GM21737 (cell line): ENCODE measurements around the gene PEX11B.

ENCODE experiments used
- ATAC-seq: cut with Tn5 transposase; IDR thresholded peaks from one replicate; pipeline ENCODE4 v1.9.1; 2021; ENCODE audit warnings: mild to moderate bottlenecking, moderate library complexity; ENCODE audit not compliant: unreplicated experiment

Gene PEX11B, protein sequence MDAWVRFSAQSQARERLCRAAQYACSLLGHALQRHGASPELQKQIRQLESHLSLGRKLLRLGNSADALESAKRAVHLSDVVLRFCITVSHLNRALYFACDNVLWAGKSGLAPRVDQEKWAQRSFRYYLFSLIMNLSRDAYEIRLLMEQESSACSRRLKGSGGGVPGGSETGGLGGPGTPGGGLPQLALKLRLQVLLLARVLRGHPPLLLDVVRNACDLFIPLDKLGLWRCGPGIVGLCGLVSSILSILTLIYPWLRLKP

DNA sequence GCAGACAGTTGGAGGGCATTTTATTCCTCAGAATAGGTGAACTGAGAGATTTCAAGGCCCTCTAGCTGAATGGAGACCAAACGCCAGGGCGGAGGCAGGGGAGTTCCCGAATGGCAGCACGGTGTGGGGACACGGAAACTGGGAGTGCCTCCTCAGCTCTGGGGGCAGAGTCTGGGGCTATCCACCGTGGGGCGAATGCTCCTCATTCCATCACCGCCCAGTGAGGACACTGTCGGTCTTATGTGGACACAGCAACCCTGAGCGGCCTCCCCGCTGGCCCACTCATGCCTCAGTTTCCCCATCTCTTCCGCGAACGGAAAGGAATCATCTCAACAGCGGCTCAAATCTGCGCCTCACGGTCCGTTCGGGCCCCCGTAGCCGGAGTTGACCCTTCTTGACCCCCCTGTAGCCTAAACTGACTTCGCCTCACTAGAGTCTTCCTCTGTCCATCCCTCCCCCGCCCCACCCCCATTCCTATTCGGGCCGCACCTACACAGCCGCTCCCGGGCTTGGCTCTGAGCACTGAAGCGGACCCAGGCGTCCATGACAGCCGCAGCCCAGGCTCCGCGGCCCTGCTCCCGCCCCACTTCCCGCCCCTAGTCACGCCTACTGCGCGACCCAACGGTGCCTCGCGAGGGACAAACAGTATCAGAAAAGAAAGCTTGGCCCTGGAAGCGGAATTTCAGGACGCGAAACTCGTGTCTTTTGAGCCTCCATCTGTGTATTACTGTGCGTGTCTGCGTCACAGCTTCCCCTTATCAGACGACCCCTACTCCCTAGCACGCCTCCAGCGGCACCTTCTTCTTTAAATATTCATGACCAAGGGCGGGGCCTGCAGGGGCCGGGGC, at the start of gene PEX11B:
Gene PEX11B, minus strand, starts transcription at position 574 of the 848 bp plus-strand sequence. Its CDS starts 29 bp downstream, at position 545.
- peak; percentile 75 for ATAC-seq

DNA sequence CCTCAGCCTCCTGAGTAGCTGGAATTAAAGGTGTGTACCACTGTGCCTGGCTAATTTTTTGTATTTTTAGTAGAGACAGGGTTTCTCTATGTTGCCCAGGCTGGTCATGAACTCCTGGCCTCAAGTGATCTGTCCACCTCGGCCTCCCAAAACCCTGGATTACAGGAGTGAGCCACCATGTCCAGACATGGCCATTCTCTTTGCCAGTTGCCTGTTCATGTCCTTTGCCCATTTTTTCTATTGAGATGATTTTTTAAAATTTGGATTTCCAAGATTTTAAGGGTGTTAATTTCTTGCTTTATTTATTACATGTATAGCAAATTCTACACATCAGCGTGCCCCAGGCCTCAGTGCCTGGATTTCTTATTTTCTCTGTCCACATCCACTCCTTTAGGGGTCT, 48.8 kb upstream of the PEX11B start:
- ATAC-seq, result no peak

DNA sequence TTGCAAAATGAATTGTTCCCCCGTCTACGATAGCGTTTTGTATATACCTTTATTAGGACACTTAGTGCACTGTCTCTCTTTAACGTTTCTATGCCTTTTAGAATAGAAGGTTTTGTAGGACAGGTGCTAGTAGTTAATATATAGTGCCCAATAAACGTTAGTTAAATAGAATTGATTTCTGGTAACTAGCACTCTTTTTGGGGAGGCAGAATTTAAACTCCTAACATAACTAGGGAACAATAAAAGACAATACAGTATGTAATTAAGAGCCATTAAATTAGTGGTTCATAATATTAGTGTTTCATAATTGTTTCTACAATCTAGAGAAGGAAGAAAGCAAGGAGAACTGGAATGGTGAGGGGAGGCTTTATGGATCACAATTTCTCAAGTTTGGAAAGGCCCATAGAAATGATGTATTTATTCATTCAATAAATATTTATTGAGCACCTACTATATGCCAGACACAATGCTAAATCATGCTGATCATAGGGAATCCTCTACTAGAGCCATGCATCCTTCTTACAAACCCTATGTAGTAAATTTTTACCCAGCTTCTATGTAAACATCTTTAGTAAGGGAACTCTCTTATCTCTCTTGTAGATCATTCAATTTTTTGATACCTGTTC, 46.7 kb upstream of the PEX11B start:
- no peak for ATAC-seq

DNA sequence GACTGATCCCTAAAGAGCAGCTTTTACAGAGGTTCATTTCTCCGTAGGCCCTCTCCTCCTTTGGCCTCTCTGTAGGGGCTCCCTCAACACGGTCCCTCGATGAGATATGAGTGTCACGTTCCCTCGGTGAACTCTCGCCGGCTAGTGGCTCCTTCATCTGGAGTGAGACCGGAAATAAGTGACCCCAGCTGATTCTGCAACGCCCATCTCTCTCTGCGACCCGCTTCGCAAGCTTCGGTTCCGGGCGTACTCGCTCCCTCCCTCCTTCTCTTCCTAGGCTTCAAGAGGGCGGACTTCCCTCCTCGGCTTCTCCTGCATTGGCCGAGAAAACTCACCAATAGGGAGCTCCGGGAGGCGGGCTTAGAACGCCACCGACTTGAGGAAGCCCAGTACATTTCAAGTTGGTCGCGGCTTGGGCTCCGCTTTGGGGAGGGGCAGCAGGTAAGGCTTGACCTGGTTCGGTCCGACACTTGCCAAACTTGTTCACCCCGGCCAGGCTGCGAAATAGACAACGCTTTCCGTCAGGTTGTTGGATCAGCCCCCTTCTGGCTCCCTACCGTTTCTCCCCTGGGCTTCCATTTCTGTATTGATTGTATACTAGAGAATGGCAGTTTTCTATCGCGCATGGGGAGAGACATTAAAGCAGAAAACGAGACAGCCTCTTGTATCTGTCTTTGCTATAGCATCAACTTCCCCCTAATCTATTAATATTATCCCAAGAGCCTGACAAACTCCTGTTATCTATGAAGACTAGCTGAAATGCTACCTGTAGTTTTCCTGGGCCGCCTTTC, 46.0 kb upstream of the PEX11B start, which contains the start of the genes ANKRD34A and POLR3GL:
Gene ANKRD34A, minus strand, starts transcription at position 248 of the 791 bp plus-strand sequence. CDS start 2,816 bp downstream, outside the sequence.
Gene POLR3GL, plus strand, starts transcription at position 363 of the 791 bp plus-strand sequence. CDS start 10,176 bp downstream, outside the sequence.
- ATAC-seq, result peak; percentile 92

DNA sequence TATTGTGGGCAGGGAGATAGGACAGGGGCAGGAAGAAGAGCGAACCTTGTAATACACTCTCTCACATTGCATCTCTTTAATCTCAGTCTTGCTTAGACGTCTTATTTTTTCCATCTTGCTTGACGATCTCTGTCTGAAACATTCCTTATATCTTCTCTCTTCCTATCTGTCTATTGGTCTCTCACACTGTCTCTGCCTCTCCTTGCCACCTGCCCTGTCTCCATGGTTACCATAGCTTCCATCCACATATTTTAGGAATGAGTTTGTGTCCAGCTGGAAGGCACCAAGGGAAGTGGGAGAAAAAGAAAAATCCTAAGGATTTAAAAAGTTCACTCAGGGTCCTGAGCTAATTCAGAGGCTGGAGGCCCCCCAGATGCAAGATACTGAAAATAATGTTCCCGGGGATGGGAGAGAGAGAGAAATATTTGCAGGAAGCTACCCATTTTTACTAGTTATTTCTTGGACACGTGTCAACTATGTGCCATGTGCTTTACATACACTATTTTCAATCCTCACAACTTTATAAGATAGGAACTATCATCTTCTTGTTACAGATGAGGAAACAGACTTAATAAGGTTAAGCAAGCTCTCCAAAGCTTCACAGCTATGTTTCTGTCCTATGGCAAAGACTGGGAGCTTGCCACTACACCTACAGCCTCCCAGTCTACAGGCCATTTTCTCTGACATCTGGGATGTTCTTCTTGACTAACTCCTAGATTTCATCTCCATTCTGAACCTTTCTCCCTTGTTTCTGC, 44.9 kb upstream of the PEX11B start:
- ATAC-seq, result no peak

DNA sequence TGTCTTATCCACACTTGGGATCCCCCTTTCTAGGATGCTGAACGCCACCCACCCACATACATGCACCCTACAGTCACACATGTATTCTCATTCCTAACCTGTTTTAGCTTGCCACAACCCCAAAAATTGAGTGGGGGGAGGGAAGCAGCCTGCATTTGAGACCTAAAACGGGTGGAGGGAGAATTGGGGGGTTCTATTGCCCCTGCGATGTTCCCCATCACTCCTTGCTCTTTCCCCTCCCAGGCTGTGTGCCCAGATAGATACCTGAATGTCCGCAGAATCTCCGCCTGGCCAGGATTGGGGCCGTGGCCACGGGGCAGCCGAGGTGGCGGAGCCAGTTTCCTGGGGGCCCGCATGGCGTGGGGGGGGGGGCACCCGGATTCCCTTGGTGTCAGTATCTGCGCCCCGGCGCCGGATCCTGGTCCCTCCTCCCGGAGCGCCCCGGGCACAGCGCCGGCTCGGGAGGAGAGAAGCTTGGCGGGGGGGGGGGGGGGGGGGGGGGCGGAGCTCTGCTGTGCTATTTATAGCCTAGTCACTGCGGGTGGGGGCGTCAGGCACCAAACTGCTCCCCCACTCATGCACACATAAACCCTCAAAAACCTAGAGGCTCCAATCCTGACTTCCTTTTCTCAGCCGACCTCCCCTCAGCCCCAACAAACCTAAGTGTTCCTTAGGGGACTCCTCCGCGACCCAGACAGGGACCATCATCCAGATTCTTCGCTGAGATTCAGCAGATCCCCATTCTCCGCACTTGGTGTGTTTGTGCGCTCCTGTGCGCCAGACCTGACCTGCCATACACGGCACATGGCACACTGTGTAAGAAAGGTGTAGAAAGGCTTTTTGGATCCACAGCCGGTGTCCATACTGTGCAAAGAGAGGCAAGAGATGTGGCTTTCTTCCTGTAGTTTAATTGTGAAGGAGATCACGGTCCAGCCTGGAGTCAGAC, 43.9 kb upstream of the PEX11B start:
- ATAC-seq, result no peak

DNA sequence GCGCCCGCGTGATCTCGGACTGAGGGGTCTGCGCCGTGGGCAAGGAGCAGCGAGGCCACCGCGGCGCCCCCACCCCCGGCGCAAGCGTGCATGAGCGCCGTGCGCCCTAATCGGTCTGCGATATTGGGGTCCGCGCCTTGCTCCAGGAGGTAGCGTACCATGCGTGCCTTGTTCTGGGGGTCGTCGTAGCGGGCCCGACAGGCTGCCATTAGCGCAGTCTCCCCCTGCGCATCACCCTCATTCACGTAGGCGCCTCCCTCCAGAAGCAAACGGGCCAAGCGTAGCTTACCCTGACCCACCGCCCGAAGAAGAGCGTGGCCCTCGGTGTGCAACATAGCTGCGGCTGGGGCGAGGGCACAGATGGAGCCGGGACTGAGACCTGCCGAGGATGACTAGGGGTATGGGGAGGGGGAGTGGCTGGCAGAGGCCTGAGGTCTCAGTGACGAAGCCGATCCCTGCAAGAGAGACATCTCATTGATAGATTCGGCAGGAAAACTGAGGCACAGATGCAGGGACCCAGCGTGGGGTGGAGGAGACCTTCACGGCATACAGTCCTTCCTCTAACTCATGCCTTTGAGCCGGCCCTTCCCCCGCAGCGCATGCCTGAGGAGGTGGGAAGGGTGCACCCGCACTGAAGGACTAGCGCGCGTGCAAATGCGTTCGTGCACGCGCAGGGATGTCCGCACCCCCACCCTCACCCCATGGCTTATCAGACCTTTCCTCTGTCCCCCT, 43.1 kb upstream of the PEX11B start:
- no peak for ATAC-seq

DNA sequence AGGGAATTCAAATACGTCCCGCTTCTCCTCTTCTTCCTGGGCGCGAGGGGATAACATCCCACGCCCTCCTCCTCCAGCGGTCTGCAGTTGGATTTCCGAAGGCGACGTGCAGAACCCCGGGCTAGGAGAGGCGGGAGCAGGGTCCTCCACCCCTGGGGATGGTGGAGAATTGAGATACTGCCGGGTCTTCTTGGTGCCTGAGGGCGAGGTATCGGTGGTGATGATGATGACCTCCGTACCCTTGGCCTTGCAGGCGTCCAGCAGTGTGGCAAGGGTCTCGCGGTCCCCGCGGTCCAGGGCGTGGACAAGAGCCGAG, 42.5 kb upstream of the PEX11B start:
- ATAC-seq, result no peak

DNA sequence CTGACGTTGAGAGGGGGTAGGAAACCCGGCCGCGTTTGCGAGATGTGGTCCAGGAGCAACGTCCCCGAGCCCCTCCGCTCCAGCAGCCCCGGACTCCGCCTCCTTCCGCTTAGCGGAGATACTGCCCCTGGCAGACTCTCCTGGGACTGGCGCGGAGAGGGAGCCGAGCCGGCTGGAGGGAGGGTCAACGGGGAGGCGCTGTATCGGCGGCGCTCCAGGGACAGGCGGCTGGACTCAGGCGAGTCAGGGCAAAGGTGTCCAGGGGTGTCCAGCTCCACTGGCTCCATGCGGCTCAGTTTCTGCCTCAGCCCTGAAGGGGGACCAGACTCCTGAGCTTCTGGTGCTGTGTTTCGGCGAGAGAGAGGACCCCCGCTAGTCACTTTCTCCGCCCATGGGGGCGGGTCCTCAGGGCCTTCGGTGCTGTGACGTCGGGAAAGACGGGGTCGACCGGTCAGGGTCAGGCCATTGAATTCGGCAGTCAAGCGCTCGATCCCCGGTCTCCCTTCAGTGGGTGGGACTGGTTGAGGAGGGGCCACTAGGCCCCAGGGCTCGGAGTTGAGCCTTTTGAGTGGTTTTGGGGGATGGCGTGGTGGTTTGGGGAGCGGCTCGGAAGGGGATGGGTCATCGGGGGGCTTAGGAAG, 42.1 kb upstream of the PEX11B start:
- ATAC-seq, result no peak

DNA sequence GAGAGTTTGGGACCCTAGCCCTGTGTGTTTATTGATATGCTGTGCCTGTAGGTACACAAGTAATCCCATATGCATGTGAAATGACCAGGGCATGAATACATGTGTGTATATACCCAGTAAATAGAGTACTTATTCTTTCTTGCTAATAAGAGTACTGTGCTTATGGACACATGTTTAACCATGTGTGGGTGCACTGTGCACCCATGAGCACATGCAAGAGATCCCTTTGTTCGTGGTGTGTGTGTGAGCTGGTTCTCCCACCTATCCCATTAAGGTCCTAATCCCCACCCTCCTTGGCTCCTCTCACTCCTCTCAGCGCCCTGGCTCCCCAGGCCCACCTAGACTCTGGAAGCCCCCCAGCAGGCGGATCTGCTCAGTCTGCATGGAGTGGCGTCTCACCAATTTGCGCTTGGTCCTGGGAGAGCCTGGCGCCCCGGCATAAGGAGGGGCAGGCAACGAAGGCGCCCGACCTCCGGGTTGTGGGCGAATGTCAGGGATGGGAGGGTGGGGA, 41.5 kb upstream of the PEX11B start:
- ATAC-seq, result no peak

DNA sequence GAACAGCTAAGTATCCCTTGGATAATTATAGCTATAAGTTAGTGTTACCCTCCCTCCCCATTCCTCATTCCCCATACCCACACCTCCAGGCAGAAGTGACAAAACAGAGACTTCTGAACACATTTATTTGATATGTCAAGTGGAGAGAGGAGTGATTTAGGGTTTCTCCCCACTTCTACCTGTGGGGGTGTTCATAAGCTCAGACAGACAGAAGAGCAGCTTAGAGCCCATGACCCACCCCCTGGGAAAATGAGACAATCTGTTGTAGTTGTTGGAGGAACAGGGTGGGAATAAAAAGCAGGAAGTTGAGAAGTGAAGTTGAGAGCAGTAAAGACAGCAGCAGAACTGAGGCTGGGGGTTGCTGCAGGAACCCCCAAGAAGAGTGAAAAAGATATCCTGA, 40.8 kb upstream of the PEX11B start:
- ATAC-seq, result no peak

DNA sequence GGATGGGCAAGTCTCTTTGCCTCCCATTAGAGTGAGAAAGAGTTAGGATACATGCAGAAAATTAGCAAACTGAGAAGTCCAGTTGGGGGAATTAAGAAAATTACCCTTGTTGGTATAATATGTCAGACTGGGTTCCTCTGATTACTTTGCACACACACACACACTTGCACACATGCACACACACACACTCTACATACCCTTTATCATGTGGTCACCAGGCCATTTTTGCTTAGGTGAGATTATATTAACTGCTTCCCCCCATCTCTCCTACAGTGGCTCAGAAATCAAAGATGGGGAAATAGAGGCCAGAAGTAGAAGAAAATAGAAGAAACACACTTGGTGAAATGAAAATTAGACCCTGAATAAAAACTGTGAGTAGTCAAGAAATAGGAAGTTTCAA, 40.2 kb upstream of the PEX11B start:
- ATAC-seq, result no peak

DNA sequence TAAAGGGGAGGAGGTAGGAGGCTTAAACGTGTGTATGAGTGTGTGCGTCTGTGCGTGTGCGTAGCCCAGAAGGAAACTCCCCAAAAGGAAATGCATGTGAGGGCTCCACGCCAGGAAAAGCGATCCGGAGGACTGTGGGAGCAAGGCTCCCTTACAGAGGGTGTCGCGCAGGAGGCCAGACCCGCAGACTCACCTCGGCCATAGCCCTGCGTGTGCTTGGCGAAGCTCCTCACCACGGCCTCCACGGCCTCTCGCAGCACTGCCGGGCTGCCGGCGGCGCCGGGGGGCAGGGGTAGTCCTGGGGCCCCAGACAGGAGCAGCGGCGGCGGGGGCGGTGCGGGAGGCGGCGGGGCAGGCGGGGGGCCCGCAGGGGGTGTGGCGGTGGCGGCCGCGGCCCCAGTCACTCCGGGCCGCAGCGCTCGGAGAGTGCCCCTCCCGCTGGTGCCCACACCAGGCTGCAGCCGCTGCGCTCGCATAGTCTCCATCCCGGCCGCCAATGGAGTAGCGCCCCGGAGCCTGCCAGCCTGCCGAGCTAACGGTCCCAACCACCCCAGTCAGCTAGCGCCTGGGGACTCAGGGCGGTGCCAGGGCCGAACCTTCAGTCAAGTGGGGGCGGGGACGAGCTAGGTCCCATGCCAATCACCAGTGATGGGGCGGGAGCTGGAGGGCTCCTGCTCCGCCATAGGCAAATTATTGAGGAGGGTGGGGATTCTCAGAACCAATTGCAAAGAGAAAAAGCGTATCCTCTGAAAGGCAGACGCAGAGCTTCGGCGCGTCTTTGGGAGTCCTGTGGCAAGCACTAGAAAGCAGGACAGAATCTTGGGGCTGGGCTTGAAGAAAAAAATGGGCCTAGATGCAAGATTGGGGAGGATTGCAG, 39.2 kb upstream of the PEX11B start, which contains the start of gene LIX1L:
Gene LIX1L, minus strand, starts transcription at position 575 of the 877 bp plus-strand sequence. Its CDS starts 90 bp downstream, at position 485.
- ATAC-seq, result peak; percentile 85

DNA sequence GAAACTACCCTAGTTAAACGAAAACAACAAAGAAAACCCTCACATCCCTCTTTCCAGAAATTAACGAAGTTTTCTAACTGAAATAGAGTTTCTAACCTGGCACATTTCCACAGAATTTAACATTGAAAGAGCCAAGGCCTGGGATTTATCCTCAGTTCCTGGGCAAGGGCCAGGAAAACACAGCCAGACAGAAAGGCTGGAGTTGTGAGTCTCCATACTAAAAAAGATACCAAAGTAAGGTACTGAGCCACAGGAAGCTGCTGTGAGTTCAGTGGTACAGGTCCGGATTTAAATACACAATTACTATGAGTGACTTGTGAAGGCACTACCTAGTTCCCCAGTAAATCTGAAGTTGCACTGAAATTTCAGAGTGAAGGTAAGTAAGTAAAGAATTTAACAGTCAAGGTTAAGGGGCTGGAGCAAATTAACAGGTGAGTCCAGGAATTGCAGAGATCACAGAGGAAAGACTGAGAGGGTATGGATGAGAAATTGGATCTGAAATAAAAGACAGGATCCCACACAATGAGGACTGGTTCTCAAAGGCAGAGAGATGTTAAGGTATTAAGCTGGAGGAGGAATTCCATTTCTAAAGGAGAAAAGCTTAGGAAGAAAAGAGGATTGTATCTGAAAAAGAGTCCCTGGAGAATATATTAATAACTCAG, 38.4 kb upstream of the PEX11B start:
- no peak for ATAC-seq

DNA sequence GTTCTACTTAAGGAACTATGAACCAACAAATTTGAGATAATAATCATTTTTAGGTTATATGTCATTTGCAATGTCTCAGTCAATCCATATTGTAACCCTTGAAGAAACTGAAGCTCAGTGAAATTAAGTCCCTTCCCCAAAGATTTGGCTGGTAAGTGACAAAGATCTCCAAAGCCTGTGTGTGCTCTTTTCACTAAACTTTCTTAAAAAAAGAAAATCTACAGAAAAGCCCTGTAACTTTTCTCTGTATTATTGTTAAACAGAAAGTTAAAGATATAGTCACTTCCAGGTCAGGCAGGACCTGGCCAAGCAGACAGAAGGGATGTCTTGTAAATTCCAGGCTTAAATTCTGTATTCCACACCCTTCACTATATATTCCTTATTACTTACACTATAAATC, 37.8 kb upstream of the PEX11B start:
- no peak for ATAC-seq

DNA sequence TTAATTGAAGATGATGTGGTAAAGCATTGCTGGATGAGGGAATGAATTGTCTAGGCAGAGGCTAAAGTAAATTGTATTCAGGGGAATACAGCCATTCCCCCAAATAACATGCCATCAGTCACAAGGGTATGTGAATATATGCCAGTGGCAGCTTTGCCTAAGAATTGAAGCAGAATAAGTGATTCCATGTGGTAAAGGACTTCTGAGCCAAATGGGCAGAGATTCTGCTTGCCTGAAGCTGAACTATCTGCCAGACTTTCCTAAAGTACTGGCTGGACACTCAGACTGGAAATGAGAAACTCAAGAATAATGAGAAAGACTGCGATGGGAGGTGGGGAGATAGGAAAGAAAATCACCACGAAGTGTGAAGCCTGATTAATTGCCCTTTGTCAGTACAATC, 36.9 kb upstream of the PEX11B start:
- ATAC-seq, result no peak
